HTR-8/SVneo (cell line): ENCODE data around the gene LRP1B.

Experiments
- DNase-seq: peaks from one replicate; pipeline ENCODE4 v3.0.0; 2011; ENCODE audit warnings: low spot score, mixed read lengths; ENCODE audit not compliant: insufficient read length
- FAIRE-seq: peaks from 2 replicates; lab custom pipeline; 2011; peaks lifted over from hg19 to GRCh38; lab: Jason Lieb, UNC

LRP1B gene

GRCh38 chr2:141967980-141968379, 162.8 kb downstream of the LRP1B start:
- FAIRE-seq (no peak), DNase-seq (no peak)

GRCh38 chr2:141967503-141967902, 163.3 kb downstream of the LRP1B start:
- DNase-seq, result no peak
- no peak for FAIRE-seq

- FAIRE-seq (no peak), DNase-seq (no peak)
These were observed 170.9 kb downstream of the LRP1B start for GRCh38 chr2:141959941-141960340.

DNA sequence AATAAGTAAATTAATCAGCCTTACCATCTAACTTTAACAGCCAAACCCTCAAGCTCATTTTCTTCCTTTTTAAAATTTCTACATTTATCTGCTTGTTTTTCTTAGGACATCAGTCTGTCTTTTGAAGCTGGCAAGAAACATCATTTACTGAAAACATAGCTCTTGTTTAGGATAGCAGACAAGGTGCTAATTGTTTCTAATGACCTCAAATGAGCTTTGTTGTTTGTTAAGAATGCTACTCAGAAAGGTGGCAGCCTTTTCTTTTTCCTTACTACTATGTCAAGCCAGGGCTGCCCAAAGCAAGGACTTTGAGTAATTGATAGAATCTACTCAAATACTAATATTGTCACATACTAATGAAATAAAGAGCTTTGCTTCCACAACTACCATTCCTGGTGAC, 171.8 kb downstream of the LRP1B start:
- no peak for DNase-seq
- FAIRE-seq, result no peak

DNA sequence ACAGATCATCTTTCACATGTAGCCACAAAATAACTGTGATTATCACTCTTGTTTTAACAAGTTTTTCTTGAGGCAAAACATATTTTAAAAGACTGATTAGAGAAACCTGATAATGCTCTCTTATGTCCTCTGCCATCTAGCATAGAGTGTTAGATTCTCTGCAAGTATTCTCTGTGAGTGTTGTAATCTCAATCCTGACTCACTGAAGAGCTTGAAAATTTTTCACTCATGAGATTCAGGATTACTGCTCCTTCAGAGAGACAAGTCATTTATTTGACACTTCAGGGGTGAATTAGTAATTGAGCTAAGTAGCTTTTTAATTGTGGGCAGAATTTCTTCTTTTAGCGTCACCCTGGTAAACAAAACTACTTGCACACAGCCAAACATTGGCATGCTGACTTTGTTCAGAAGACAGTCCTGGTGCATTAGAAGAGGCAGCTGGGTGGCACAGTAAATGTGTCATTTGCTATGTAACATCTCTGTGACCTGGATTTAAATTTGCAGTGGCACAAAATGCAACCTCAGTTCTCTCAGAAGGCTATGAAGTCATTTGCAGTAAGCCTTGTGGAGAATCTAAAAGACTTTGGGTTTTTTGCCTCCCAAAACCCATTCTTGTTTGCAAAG, 172.9 kb downstream of the LRP1B start:
- FAIRE-seq (no peak), DNase-seq (no peak)

DNA sequence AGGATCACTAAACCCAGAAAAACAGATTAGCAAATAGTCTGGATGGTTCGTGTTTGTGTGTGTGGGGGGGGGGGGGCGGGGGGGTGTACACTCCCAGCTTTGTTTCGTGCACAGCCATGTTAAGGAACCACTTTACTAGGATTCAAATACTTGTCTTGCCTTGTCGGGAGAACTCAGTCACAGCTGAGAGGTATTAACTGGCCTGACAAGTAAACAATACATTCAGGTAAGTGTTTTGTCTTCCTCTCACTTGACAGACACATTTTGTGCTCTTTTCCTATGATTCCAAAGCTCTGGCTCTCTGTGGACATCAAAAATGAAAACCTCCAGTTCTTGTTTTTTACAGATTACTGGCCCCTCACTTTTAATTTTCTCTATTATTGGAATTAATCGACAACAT, 173.5 kb downstream of the LRP1B start:
- DNase-seq (no peak), FAIRE-seq (no peak)

GRCh38 chr2:141947396-141948114, 183.3 kb downstream of the LRP1B start:
- no peak for DNase-seq
- no peak for FAIRE-seq

GRCh38 chr2:141946016-141946415, 184.8 kb downstream of the LRP1B start:
- FAIRE-seq, result no peak
- no peak for DNase-seq

DNA sequence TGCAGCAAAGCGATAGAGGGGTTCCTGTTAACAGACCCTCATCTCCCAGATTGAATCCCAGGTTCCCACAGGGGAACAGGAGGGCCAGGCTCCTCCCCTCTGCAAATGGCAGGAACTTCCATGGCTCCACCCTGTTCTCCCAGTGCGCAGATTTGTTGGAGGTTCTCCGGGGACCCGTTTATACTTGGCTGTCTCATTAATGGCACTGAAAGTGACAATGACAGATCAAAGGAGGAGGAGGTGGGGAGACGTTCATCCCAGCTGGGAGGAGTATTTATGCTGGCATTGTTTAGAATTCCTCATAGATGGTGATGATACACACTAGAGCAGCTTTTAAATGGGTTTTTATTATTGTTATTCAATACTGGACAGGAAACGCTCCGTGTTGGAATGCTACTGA, 186.9 kb downstream of the LRP1B start:
- no peak for FAIRE-seq

DNA sequence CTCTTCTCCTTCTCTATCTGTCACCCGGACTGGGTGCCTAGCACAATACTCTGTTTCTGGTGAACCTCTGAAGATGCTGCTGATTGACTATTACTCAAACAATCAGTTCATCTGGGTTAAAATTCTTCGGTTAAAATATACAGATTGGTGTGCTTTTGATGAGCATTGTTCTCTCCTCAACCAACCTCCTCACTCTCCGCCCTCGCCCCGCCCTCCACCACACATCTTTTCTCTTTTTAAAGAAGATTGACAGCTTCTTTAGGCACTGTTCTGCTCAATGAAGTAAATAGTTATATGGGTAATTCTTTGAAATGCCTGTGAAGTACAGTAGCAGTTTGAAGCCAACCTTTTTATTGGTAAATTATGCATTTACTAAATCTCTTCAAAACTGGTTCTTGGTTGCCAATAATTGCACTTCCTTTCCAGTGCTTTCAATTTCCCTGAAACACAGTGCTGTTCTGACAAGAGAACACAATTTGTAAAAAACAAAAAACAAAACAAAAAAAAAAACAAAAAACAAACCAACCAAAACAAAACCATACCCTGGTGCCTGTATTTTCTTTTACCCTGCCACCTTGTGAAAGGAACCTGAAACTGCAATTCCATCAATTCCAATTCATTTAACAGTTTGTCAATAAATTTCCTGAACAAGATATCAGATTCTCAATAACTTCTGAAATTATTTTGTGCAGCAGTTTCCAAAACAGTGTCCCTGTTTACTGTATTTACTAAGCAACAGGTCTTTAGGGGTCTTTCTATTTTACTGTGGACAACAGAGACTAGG, 188.6 kb downstream of the LRP1B start:
- DNase-seq (no peak), FAIRE-seq (no peak)

More for the DNA sequence above, 186.9 kb downstream of the LRP1B start:
- DNase-seq, result no peak

DNA sequence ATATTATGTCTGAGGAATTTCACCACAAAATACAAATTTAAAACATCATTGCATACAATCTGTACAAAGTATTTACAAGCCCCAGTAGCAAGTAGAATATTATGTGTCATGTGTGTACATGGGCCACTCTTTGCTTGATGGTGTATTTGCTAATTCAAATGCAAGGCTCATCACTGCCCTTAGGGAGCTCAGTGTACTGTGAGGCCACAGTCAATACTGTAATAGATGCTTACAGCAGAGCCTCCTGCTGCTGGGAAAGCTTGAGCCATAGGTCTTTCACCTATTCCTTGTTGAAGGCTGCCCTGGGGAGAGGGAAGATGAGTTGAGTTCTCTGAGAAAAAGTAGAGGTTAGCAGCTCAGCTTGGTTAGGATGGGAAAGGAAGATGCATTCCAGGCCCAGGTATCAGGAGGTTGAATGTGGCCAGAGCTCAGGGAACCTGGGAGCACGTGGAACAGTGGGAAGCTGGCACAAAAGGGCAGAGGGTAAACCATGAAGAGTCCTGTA, 189.6 kb downstream of the LRP1B start:
- FAIRE-seq (no peak), DNase-seq (no peak)

DNA sequence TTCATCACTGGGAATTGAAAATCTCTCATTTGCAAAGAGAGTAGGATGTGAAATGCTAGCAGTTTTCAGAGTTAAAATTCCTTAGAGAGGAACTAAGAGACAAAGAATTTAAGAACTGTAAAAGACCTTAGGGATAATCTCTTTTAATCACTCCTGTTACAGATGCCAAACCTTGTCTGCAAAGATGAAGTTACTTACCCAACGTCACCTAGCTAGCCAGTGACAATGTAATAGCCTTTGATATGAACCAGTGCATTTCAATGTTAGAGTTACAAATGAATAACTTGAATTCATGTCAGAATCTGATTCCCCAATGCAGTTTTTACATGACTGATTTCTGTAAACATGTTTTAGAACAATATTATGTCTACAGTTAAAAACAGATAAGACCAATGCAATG, 190.1 kb downstream of the LRP1B start:
- no peak for FAIRE-seq

GRCh38 chr2:141933226-141933625, 197.6 kb downstream of the LRP1B start:
- no peak for DNase-seq
- no peak for FAIRE-seq

More for the DNA sequence above, 190.1 kb downstream of the LRP1B start:
- DNase-seq, result no peak

DNA sequence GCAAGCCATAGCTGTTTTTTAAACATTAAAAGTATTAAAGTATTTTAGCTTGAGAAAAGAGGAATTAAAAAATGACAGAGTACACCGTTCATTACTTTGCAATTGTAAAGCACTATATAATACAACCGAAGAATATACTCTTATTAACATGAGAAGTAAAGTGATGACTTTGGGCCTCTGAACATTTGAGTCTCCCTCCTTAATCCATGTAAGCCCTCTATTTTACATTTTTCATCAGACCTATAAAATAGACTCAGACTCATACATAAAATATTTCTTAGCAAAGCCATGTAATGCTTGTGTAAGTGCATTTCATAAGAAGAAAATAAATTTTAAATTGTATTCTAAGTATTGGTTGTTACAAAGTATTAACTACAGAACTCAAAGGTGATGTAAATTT, 198.6 kb downstream of the LRP1B start:
- FAIRE-seq (no peak), DNase-seq (no peak)

DNA sequence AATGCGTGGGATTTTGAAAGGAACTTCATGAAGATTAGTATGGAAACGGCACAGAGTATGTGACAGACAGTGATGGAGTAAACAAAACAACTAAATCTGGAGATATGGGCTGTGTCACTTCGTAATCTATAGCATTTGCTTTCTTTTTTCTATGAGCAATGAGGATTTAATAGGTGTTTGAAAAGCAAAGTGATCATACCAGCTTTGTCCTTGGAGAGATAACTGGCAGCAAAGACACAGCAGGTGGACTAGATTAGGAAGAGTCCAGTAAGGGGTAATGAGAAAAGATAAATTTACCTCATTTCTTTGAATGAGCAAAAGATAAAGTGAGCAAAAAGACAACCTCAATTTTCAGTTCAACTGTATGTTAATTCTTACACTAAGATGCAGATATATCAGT, 199.0 kb downstream of the LRP1B start:
- DNase-seq, result no peak
- FAIRE-seq, result no peak

GRCh38 chr2:141930803-141931202, 200.0 kb downstream of the LRP1B start:
- no peak for DNase-seq
- FAIRE-seq, result no peak

- no peak for DNase-seq
- no peak for FAIRE-seq
These were observed 201.2 kb downstream of the LRP1B start for GRCh38 chr2:141929331-141930252.

GRCh38 chr2:141928476-141928875, 202.3 kb downstream of the LRP1B start:
- DNase-seq (no peak), FAIRE-seq (no peak)

GRCh38 chr2:141927536-141927935, 203.3 kb downstream of the LRP1B start:
- FAIRE-seq, result no peak
- DNase-seq, result no peak

DNA sequence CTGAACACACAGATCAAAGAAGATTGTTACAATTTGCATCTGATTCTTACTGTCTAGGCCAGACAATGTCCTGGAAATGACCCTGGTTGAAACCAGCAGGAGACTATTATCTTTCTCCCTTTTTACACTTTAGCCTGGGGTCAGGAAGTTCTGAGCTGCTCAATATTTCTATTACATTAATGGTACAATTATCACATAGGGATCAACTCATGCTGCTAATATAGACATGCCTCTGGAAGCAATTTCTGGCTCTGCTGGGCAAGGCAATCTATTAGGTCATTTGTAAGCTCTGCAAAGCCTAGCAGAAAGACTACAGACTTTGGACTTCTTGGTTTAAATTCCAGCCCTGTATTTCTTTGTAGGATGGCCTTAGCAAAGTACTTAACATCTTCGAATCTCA, 205.3 kb downstream of the LRP1B start:
- no peak for FAIRE-seq
- DNase-seq, result no peak
